WTC11 (cell line): ENCODE results near the gene TRIM47. TPM values are rescaled to one million over a fixed set of nuclear protein-coding genes. Genes with fewer than 3 reads are reported as not detected.

ENCODE experiments used
- ATAC-seq: fragments of 200-7000 bp; cut with Tn5 transposase; 2 replicates; pipeline ENCODE4 v1.10.0; 2021; ENCODE audit warnings: mild to moderate bottlenecking, moderate library complexity
- CTCF ChIA-PET: fragments of 300-600 bp; sonication (Branson Sonifier 250); formaldehyde crosslinking; loops from one replicate; lab custom pipeline; 2021; ENCODE audit warnings: antibody characterized with exemption; lab: Charles Lee
- POLR2A ChIA-PET: fragments of 350-600 bp; sonication (Branson Sonifier 250); formaldehyde crosslinking; loops from one replicate; lab custom pipeline; 2021; ENCODE audit warnings: antibody characterized with exemption; lab: Charles Lee
- DNase-seq: peaks from one replicate; pipeline ENCODE4 v3.0.0; 2021; ENCODE audit warnings: low spot score
- H3K27ac Mint-ChIP-seq: 2 replicates; pipeline ENCODE4 v1.8.0; 2021; ENCODE audit warnings: mixed read lengths
- H3K27me3 Mint-ChIP-seq: 2 replicates; pipeline ENCODE4 v1.8.0; 2021; ENCODE audit warnings: low read depth, mild to moderate bottlenecking, moderate library complexity, mixed read lengths
- H3K36me3 Mint-ChIP-seq: 2 replicates; pipeline ENCODE4 v1.8.0; 2021; ENCODE audit warnings: mixed read lengths
- H3K4me1 Mint-ChIP-seq: 2 replicates; pipeline ENCODE4 v1.8.0; 2022; ENCODE audit warnings: mixed read lengths
- H3K4me3 Mint-ChIP-seq: 2 replicates; pipeline ENCODE4 v1.8.0; 2021; ENCODE audit warnings: mild to moderate bottlenecking, moderate library complexity, mixed read lengths
- H3K9me3 Mint-ChIP-seq: 2 replicates; pipeline ENCODE4 v1.8.0; 2021; ENCODE audit warnings: mixed read lengths
- ELF4 ChIP-seq: sonication (generic); formaldehyde crosslinking; IDR thresholded peaks from 2 replicates; pipeline ENCODE4 v1.8.1; 2022; ENCODE audit warnings: low read depth, mild to moderate bottlenecking, moderate library complexity, missing genetic modification reagents
- ESRRA ChIP-seq: sonication (generic); formaldehyde crosslinking; IDR thresholded peaks from 2 replicates; pipeline ENCODE4 v1.8.1; 2022; ENCODE audit warnings: mild to moderate bottlenecking, missing genetic modification reagents, borderline replicate concordance
- ETV6 ChIP-seq: sonication (generic); formaldehyde crosslinking; IDR thresholded peaks from 2 replicates; pipeline ENCODE4 v1.8.1; 2022; ENCODE audit warnings: mild to moderate bottlenecking, missing genetic modification reagents
- FOXK1 ChIP-seq: sonication (generic); formaldehyde crosslinking; IDR thresholded peaks from 2 replicates; pipeline ENCODE4 v1.8.0; 2022; ENCODE audit warnings: mild to moderate bottlenecking, moderate library complexity, missing genetic modification reagents
- FOXP1 ChIP-seq: sonication (generic); formaldehyde crosslinking; IDR thresholded peaks from 2 replicates; pipeline ENCODE4 v1.8.0; 2022; ENCODE audit warnings: missing genetic modification reagents, mild to moderate bottlenecking, moderate library complexity, borderline replicate concordance
- GABPB1 ChIP-seq: sonication (generic); formaldehyde crosslinking; IDR thresholded peaks from 2 replicates; pipeline ENCODE4 v1.8.1; 2023; ENCODE audit warnings: mild to moderate bottlenecking, missing genetic modification reagents
- HMGXB4 ChIP-seq: sonication (generic); formaldehyde crosslinking; IDR thresholded peaks from 2 replicates; pipeline ENCODE4 v1.8.1; 2023; ENCODE audit warnings: mild to moderate bottlenecking, moderate library complexity, missing genetic modification reagents
- MAX ChIP-seq: sonication (generic); formaldehyde crosslinking; IDR thresholded peaks from 2 replicates; pipeline ENCODE4 v1.8.0; 2022; ENCODE audit warnings: mild to moderate bottlenecking, missing genetic modification reagents
- PREB ChIP-seq: sonication (generic); formaldehyde crosslinking; IDR thresholded peaks from 2 replicates; pipeline ENCODE4 v1.8.1; 2022; ENCODE audit warnings: mild to moderate bottlenecking, missing genetic modification reagents, moderate library complexity, borderline replicate concordance
- RELA ChIP-seq: sonication (generic); formaldehyde crosslinking; IDR thresholded peaks from 2 replicates; pipeline ENCODE4 v1.8.1; 2022; ENCODE audit warnings: missing genetic modification reagents, mild to moderate bottlenecking, borderline replicate concordance
- SP1 ChIP-seq: sonication (generic); formaldehyde crosslinking; conservative IDR thresholded peaks from 2 replicates; pipeline ENCODE4 v1.8.1; 2022; ENCODE audit warnings: missing genetic modification reagents
- TEAD1 ChIP-seq: sonication (generic); formaldehyde crosslinking; IDR thresholded peaks from 2 replicates; pipeline ENCODE4 v1.8.0; 2022; ENCODE audit warnings: mild to moderate bottlenecking, missing genetic modification reagents
- TP53 ChIP-seq: sonication (generic); formaldehyde crosslinking; IDR thresholded peaks from 2 replicates; pipeline ENCODE4 v1.8.1; 2023; ENCODE audit warnings: mild to moderate bottlenecking, missing genetic modification reagents
- ZNF121 ChIP-seq: sonication (generic); formaldehyde crosslinking; IDR thresholded peaks from 2 replicates; pipeline ENCODE4 v1.8.0; 2023; ENCODE audit warnings: missing genetic modification reagents
- ZNF281 ChIP-seq: sonication (generic); formaldehyde crosslinking; IDR thresholded peaks from 2 replicates; pipeline ENCODE4 v1.8.0; 2023; ENCODE audit warnings: mild to moderate bottlenecking, missing genetic modification reagents
- ZNF317 ChIP-seq: sonication (generic); formaldehyde crosslinking; IDR thresholded peaks from 2 replicates; pipeline ENCODE4 v1.8.1; 2023; ENCODE audit warnings: low read depth, mild to moderate bottlenecking, moderate library complexity, missing genetic modification reagents, borderline replicate concordance
- ZNF423 ChIP-seq: fragments of 250-450 bp; sonication (Bioruptor Pico); IDR thresholded peaks from 2 replicates; pipeline ENCODE4 v2.1.2; 2022; ENCODE audit warnings: mild to moderate bottlenecking, moderate library complexity
- total RNA-seq: library from RNA; stranded (reverse); gene quantifications from 3 replicates; pipeline ENCODE4 v1.2.3, GENCODE V29; 2021
- TF ChIP-seq, protein P1 (sequence below): sonication (generic); formaldehyde crosslinking; IDR thresholded peaks from 2 replicates; pipeline ENCODE4 v1.8.0; 2023; ENCODE audit warnings: missing genetic modification reagents
- TF ChIP-seq, protein P2 (sequence below): sonication (generic); formaldehyde crosslinking; IDR thresholded peaks from 2 replicates; pipeline ENCODE4 v1.8.0; 2022; ENCODE audit warnings: mild to moderate bottlenecking, missing genetic modification reagents

TRIM47 gene
- total RNA-seq, 1 experiment from 2014 or later = 10.0 TPM

- Mint-ChIP-seq H3K9me3 (no peaks in the 10 kb centered on the region), H3K36me3 (no peaks in the 10 kb centered on the region), H3K4me3 (peak overlapping the region; percentile 77), H3K27ac (no peak overlapping the region), H3K4me1 (peaks cover 17% of the 10 kb centered on the region), H3K27me3 (peaks cover 39% of the 10 kb centered on the region)
- POLR2A ChIA-PET = interaction anchor here (0.6 to 3.5 kb wide), 3 partner anchors 12 to 23 kb away, joined by 3 to 16 read pairs (median 4); partner anchors contain the start of gene WBP2
- peak; percentile 81 for DNase-seq
- peak; percentile 81 for ATAC-seq
- TF ChIP-seq TEAD1 (CRISPR knock-in tag) (peak; percentile 43; the same call in 1 of the 2 replicates), ZNF317 (CRISPR knock-in tag) (0 out of 2 replicates have a peak, but pooled peaks have one; percentile 15), SP1 (CRISPR knock-in tag) (peak; percentile 47; the same call in 1 of the 2 replicates), ELF4 (CRISPR knock-in tag) (no peak), FOXP1 (CRISPR knock-in tag) (peak; percentile 85; the same call in 1 of the 2 replicates), ETV6 (CRISPR knock-in tag) (peak; percentile 36; the same call in 1 of the 2 replicates), GABPB1 (CRISPR knock-in tag) (peak; percentile 9; the same call in 1 of the 2 replicates), RELA (no peak), ESRRA (CRISPR knock-in tag) (peak; percentile 44; the same call in 1 of the 2 replicates), ZNF121 (CRISPR knock-in tag) (peak; percentile 100), HMGXB4 (CRISPR knock-in tag) (peak; percentile 81), ZNF281 (CRISPR knock-in tag) (no peak), FOXK1 (peak; percentile 30; the same call in 1 of the 2 replicates), ZNF423 (CRISPR knock-in tag) (no peak), TP53 (CRISPR knock-in tag) (0 out of 2 replicates have a peak, but pooled peaks have one; percentile 42), MAX (CRISPR knock-in tag) (peak; percentile 81; the same call in 1 of the 2 replicates), PREB (CRISPR knock-in tag) (no peak)
- TF ChIP-seq, protein P1, sequence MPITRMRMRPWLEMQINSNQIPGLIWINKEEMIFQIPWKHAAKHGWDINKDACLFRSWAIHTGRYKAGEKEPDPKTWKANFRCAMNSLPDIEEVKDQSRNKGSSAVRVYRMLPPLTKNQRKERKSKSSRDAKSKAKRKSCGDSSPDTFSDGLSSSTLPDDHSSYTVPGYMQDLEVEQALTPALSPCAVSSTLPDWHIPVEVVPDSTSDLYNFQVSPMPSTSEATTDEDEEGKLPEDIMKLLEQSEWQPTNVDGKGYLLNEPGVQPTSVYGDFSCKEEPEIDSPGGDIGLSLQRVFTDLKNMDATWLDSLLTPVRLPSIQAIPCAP (CRISPR knock-in tag) = 0 out of 2 replicates have a peak, but pooled peaks have one; percentile 56
- TF ChIP-seq, protein P2, sequence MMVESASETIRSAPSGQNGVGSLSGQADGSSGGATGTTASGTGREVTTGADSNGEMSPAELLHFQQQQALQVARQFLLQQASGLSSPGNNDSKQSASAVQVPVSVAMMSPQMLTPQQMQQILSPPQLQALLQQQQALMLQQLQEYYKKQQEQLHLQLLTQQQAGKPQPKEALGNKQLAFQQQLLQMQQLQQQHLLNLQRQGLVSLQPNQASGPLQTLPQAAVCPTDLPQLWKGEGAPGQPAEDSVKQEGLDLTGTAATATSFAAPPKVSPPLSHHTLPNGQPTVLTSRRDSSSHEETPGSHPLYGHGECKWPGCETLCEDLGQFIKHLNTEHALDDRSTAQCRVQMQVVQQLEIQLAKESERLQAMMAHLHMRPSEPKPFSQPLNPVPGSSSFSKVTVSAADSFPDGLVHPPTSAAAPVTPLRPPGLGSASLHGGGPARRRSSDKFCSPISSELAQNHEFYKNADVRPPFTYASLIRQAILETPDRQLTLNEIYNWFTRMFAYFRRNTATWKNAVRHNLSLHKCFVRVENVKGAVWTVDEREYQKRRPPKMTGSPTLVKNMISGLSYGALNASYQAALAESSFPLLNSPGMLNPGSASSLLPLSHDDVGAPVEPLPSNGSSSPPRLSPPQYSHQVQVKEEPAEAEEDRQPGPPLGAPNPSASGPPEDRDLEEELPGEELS (CRISPR knock-in tag) = peak; percentile 80; the same call in 1 of the 2 replicates
- CTCF ChIA-PET = interaction anchor here (0.5 to 6.1 kb wide), 27 partner anchors 8 to 421 kb away, joined by 3 to 71 read pairs (median 4); partner anchors contain the start of genes CDK3, MRPL38, TMEM94 and TRIM65
Measured at GRCh38 chr17:75877752-75878173, 618 bp downstream of the TRIM47 start.
